PFSK-1 (cell line): ENCODE measurements around the gene POMC.

Experiments used
- FOXP2 ChIP-seq: optimal IDR thresholded peaks from 2 replicates; pipeline ENCODE3; 2011; ENCODE audit warnings: borderline replicate concordance, control low read depth, inconsistent platforms; ENCODE audit not compliant: insufficient read depth; ENCODE audit errors: extremely low read length, extremely low read depth
- POLR2AphosphoS5 ChIP-seq: IDR thresholded peaks from 2 replicates; pipeline ENCODE4 v1.6.1; 2012; ENCODE audit warnings: low read depth, mild to moderate bottlenecking, control low read depth, low read length, moderate library complexity
- SIN3A ChIP-seq: IDR thresholded peaks from 2 replicates; pipeline ENCODE4 v1.6.1; 2012; ENCODE audit warnings: mild to moderate bottlenecking, low read length, moderate library complexity, borderline replicate concordance; ENCODE audit not compliant: insufficient read depth
- TAF1 ChIP-seq: IDR thresholded peaks from 2 replicates; pipeline ENCODE4 v1.6.1; 2012; ENCODE audit warnings: low read length, control low read depth, borderline replicate concordance; ENCODE audit not compliant: insufficient read depth
- TF ChIP-seq, protein P1 (sequence below), 2 experiments: IDR thresholded peaks; 2 replicates each; pipeline versions ENCODE4 v1.6.1 to v1.8.0; 2011 to 2012; ENCODE audit warnings: low read depth in 2 of 2, low read length in 2 of 2, control low read depth in 1 of 2, inconsistent platforms in 1 of 2, mild to moderate bottlenecking in 1 of 2, moderate library complexity in 1 of 2; ENCODE audit not compliant: insufficient read depth in 1 of 2

The POMC gene

GRCh38 chr2:25127646-25128045 lies 40.7 kb downstream of the POMC start:
- TF ChIP-seq, protein P1, sequence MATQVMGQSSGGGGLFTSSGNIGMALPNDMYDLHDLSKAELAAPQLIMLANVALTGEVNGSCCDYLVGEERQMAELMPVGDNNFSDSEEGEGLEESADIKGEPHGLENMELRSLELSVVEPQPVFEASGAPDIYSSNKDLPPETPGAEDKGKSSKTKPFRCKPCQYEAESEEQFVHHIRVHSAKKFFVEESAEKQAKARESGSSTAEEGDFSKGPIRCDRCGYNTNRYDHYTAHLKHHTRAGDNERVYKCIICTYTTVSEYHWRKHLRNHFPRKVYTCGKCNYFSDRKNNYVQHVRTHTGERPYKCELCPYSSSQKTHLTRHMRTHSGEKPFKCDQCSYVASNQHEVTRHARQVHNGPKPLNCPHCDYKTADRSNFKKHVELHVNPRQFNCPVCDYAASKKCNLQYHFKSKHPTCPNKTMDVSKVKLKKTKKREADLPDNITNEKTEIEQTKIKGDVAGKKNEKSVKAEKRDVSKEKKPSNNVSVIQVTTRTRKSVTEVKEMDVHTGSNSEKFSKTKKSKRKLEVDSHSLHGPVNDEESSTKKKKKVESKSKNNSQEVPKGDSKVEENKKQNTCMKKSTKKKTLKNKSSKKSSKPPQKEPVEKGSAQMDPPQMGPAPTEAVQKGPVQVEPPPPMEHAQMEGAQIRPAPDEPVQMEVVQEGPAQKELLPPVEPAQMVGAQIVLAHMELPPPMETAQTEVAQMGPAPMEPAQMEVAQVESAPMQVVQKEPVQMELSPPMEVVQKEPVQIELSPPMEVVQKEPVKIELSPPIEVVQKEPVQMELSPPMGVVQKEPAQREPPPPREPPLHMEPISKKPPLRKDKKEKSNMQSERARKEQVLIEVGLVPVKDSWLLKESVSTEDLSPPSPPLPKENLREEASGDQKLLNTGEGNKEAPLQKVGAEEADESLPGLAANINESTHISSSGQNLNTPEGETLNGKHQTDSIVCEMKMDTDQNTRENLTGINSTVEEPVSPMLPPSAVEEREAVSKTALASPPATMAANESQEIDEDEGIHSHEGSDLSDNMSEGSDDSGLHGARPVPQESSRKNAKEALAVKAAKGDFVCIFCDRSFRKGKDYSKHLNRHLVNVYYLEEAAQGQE (IDR thresholded peaks at IDR 0.05; ENCODE audit: insufficient read depth in 1 of 2, low read depth in 2 of 2, low read length in 2 of 2): no peak

- TF ChIP-seq, protein P1 (IDR thresholded peaks at IDR 0.05; ENCODE audit: insufficient read depth in 1 of 2, low read depth in 2 of 2, low read length in 2 of 2): no peak
- TF ChIP-seq TAF1 (no peak), POLR2AphosphoS5 (no peak), SIN3A (no peak), FOXP2 (no peak)
These were observed 42.4 kb downstream of the POMC start for GRCh38 chr2:25125976-25126375.

DNA sequence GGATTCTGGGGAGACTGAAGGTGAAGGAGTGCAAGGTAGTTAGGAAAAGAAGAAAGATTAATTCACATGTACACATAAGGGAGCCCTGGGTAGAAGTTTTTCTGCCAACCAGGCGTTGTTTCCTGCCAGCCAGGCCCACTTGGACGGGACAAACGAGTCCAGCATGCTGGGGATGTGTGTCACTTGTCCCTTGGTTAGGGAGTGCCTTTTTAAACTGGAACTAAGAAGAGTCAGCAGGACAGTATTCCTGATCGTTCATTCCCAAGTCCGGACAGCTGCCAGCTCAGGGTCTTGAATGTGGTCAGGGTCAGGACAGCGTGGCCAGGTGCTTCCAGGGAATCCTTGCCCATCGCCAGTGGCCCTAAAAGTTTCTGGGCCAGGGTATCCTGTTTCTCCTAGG lies 43.2 kb downstream of the POMC start:
- TF ChIP-seq TAF1 (no peak), POLR2AphosphoS5 (no peak), SIN3A (no peak)

GRCh38 chr2:25123682-25124081 lies 44.7 kb downstream of the POMC start:
- TF ChIP-seq, protein P1 (IDR thresholded peaks at IDR 0.05; ENCODE audit: insufficient read depth in 1 of 2, low read depth in 2 of 2, low read length in 2 of 2): no peak
- no peak for TF ChIP-seq TAF1
- no peak for TF ChIP-seq POLR2AphosphoS5
- no peak for TF ChIP-seq SIN3A
- TF ChIP-seq FOXP2: no peak

DNA sequence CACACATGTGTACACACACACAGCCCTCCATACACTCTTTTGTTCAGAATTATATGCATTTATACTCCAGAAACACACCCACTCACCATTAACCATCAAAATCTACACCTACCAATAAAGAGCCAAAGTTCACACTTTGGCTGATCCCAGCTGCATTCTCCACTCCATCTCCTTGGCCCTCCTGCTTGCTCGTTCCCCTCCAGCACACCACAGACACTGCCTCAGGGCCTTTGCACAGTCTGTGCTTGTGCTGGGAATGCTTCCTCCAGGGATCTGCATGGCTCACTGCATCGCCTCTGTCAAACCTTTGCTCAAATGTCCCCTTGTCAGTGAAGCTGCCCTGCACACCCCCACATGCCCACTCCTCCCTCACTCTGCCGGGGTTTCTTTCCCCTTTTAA lies 46.0 kb downstream of the POMC start:
- TF ChIP-seq TAF1: no peak
- TF ChIP-seq FOXP2: no peak
- no peak for TF ChIP-seq POLR2AphosphoS5
- TF ChIP-seq, protein P1 (IDR thresholded peaks at IDR 0.05; ENCODE audit: insufficient read depth in 1 of 2, low read depth in 2 of 2, low read length in 2 of 2): no peak
- TF ChIP-seq SIN3A: no peak
